GM18508 (cell line): ENCODE results near the gene CLRN1.

Source experiments
- ATAC-seq: cut with Tn5 transposase; IDR thresholded peaks from one replicate; pipeline ENCODE4 v1.9.1; 2021; ENCODE audit warnings: moderate number of reproducible peaks; ENCODE audit not compliant: insufficient read depth, unreplicated experiment

Gene CLRN1

GRCh38 chr3:150878996-150879575 lies 93.4 kb downstream of the CLRN1 start:
- no peak for ATAC-seq

- ATAC-seq: no peak
These were observed 94.2 kb downstream of the CLRN1 start for GRCh38 chr3:150878290-150878689.

- no peak for ATAC-seq
These were observed 95.2 kb downstream of the CLRN1 start for GRCh38 chr3:150877303-150877702.

- no peak for ATAC-seq
These were observed 95.8 kb downstream of the CLRN1 start for GRCh38 chr3:150876611-150877265.
